HEK293T (cell line): Measurements from ENCODE around the gene SEMA6A.

Experiments
- ELF4 ChIP-seq: fragments of 450-650 bp; IDR thresholded peaks from 2 replicates; pipeline ENCODE4 v1.6.1; 2017; ENCODE audit warnings: antibody characterized with exemption
- FOXA1 ChIP-seq: fragments of 450-650 bp; IDR thresholded peaks from 2 replicates; pipeline ENCODE4 v1.6.1; 2016; ENCODE audit warnings: mild to moderate bottlenecking
- SP1 ChIP-seq: fragments of 450-650 bp; IDR thresholded peaks from 2 replicates; pipeline ENCODE4 v1.6.1; 2017

DNA sequence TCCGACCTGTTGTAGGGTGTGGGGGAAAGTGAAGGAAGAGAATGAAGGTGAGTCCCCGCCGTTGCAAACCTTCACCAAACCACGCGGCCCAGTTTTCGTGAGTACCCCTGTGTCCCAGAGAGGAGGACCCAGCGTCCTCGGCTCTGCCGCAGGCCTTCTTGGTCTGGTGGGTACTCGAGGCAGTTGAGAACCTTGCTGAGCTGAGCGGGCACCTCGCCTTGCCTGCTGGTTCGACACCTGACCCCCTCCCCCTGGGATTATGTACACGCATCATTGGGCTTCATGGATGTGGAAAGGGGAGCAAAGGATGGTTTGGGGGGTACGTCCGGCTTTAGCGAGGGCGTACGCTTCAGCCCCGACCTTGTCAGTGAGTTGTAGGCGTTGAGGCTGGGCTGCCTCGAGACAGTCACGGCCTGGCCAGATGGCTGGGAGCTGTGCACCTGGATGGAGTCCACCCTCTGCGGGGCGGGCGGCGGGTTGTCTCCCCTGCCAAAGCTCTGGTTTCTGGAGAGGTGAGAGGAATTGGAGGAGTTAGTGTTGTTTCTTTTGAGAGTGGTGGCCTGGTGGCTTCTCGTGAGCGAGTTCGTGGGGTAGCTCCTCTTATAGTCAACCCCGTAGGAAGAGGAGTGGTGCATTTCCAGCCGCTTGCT, 128.1 kb downstream of the SEMA6A start:
- TF ChIP-seq SP1 (no peak), ELF4 (no peak), FOXA1 (no peak)
